HG02852 (cell line): ENCODE data around the gene TUBB3.
"Not testable (repeated sequence)": the region's sequence is repeated elsewhere in the genome, so short reads cannot be mapped to it uniquely, and the experiment has no call there.

Experiments used
- ATAC-seq: cut with Tn5 transposase; IDR thresholded peaks from one replicate; pipeline ENCODE4 v1.9.1; 2021; ENCODE audit warnings: mild to moderate bottlenecking, moderate library complexity; ENCODE audit not compliant: unreplicated experiment

The TUBB3 gene

DNA sequence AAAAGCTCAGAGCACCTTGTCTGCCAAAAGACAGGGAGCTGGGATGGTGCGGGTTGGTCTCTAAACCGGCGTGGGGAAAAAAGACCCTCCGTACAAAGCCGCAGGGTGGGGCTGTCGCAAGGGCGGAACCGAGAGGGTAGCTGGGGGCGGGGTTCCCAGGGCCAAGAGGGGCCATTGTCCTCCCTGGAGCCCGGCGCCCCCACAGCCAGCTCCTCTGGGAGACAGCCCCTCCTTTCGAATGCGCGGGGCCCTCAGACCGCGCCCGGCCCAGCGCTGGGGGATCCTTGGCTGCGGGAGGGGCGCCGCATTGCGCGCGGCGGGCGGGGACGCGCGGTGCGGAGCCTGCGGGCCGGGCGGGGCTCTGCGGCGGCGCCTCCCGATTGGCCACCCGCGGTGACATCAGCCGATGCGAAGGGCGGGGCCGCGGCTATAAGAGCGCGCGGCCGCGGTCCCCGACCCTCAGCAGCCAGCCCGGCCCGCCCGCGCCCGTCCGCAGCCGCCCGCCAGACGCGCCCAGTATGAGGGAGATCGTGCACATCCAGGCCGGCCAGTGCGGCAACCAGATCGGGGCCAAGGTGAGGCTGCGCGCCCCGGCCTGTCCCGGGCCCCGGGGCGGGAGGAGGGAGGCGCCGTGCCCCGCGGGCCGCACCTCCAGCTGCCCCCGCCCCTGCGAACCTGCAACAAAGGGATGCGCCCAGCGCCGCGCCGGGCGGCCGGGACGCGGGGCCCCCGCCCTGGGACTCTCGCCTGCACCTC, at the start of gene TUBB3:
Gene TUBB3 (plus strand): TSS at position 459 of the 756 bp plus-strand sequence. CDS start 60 bp downstream, at position 519.
- no peak for ATAC-seq

DNA sequence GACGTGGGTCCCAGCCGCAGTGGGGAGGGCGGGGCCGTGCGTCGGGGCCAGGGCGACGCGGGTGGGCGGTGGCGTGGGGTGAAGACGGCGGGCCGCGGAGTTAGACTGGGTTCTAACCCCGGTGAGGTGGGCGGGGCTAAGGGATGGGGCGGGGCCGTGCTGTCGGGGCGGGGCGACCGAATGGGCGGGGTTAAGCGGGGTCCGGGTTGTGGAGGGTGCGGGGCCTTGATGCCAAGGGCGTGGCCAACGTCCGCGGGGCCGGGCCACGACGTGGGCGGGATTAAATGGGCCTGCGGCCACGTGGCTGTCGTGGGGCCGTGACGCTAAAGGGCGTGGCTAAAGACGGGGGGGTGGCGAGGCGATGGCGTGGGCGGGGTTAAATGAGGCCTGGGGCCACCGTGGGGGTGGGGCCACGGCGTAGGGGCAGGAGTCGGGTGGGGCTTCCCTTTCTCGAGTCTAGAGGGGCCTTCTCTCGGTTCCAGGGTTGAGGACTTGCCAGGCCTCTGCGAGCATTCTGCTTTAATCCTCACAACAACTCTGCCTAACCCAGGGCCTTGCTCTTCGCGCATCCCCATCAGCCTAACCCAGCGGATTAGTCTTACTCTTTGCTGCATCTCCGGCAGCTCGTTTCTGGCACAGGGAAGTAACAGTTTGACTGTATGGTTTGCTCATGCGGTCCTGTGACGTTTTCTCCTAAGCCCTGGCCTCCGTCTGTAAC, 49.0 kb upstream of the TUBB3 start:
- ATAC-seq, result peak; percentile 68

DNA sequence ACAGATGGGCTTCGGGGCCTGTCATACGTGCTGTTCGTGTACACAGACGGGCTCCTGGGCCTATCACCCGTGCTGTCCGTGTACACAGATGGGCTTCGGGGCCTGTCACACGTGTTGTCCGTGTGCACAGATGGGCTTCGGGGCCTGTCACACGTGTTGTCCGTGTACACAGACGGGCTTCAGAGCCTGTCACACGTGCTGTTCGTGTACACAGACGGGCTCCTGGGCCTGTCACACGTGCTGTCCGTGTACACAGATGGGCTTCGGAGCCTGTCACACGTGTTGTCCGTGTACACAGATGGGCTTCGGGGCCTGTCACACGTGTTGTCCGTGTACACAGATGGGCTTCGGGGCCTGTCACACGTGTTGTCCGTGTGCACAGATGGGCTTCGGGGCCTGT, 44.0 kb upstream of the TUBB3 start:
- ATAC-seq, result not testable (repeated sequence)

DNA sequence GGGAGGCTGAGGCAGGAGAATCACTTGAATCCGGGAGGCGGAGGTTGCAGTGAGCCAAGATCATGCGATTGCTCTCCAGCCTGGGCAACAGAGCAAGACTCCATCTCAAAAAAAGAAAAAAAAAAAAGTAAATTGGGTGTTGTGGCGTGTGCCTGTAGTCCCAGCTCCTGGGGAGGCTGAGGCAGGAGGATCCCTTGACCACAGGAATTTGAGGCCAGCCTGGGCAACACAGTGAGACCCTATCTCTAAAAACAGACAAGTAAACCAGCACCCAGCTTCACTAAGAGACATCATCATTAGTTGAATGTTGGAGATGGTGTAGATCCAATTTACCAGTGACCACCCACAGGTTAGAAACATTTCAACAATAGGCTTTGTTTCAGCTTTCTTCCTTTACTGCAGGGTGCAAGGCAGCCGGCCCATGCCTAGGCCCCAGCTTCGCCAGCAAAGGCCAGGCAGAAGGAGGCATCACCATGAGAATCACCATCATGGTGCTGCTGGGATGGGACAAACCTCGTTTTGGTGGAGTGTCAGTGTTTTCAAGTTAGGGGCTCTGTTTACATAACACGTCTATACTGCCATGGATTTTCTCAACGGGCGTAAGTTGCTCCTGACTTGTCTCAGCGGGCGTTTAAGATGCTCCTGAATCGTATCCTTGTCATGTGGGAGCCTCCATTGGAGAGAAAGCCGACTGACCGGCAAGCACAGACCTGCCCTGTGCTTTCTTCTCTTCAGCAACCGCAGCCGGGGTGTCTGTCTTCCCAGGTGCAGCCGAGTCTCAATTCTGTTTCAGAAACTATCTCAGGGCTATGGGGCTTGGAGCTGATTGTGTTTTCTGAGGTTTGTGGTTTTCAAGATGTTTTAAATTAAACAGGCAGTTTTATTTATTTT, 42.4 kb upstream of the TUBB3 start:
- ATAC-seq, result no peak

DNA sequence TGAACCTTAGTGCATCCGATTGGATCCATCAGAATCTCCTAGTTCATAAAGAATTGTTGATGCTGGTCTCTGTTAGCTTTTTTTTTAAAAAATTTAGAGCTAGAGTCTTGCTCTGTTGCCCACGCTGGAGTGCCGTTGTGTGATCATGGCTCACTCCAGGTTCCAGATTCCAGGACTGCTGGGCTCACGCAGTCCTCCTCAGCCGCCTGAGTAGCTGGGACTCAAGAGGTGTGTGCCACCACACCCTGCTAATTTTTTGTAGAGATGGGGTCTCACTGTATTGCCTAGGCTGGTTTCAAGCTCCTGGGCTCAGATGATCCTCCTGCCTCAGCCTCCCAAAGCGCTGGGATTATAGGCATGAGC, 41.8 kb upstream of the TUBB3 start:
- ATAC-seq, result no peak

DNA sequence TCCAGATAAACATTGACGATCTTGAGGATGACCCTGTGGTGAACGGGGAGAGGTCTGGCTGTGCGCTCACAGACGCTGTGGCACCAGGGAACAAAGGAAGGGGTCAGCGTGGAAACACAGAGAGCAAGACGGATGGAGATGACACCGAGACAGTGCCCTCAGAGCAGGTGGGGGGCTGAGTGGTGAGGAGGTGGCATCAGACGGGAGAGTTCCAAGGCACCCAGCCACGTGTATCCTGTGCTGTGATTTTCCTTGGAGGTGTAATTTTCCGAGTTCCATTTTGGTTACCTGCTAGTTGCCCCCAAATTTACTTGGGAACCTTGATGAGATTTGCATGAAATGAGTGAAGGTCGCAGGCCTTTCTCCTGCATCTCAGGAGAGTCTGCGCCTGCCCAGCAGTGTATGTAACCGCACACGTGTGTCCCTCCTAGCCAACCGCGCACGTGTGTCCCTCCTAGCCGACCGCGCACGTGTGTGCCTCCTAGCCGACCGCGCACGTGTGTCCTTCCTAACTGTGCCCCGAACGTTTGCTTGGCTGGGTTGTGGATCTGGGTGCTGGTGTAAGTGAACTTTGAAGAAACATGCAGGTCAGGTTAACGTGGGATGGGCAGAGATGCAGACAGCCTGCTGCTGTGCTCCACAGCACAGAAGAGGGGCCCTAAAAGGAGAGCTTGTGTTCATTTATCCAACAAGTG, 39.6 kb upstream of the TUBB3 start:
- ATAC-seq, result no peak

DNA sequence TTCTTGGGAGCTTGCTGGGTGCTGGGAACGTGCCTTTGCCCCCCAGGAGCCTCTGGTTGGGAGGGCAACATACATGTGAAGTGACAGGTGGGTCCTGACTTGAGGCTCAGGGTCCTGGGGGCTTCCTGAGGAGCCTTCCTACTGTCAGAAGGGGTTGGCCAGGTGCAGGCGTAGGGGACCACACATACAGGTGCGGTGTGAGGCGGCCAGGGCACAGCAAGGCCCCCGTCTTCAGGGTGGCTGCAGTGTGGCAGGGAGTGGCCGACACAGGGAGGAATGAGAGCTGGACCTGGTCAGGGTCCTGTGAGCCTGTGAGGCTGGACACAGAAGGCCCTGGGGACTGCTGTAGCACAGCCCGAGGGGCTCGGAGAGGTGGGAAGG, 39.1 kb upstream of the TUBB3 start:
- ATAC-seq, result no peak

DNA sequence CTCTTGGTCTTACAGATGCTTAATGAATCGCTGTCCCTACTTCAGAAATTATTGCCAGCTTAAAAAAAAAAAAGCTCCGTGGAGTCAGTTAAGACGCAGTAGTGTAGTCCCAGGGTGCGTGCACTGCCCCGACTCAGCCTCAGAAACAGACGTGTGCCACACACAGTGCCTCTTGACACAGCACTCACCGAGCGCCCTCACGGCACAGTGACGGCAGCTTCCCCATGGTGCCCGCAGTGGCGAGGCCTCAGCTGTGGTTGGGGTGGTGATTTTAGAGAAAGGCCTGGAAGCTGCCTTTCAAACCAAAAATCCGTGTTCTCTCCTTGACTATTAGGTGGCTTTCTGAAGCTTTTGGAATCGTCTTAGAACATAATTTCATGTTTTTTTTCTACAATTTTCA, 35.9 kb upstream of the TUBB3 start:
- no peak for ATAC-seq

DNA sequence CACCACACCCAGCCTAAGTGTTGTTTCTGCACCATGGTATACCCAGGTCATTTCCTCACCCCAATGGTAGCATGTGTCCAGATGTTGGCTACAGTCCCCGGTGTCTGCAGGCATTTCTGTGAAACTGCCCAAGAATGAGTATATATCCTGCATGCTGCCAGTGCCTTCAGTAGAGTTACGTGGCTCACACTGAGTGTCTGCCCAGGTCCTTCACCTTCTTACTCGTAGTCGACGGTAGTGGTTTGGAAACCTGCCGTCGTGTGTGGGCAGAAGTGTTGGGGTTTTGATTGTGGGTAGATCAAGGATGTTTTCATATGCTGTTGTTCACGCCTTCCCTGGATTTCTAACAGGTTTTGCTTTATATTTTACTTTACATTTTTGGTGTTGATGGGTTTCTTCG, 32.9 kb upstream of the TUBB3 start:
- ATAC-seq, result no peak

DNA sequence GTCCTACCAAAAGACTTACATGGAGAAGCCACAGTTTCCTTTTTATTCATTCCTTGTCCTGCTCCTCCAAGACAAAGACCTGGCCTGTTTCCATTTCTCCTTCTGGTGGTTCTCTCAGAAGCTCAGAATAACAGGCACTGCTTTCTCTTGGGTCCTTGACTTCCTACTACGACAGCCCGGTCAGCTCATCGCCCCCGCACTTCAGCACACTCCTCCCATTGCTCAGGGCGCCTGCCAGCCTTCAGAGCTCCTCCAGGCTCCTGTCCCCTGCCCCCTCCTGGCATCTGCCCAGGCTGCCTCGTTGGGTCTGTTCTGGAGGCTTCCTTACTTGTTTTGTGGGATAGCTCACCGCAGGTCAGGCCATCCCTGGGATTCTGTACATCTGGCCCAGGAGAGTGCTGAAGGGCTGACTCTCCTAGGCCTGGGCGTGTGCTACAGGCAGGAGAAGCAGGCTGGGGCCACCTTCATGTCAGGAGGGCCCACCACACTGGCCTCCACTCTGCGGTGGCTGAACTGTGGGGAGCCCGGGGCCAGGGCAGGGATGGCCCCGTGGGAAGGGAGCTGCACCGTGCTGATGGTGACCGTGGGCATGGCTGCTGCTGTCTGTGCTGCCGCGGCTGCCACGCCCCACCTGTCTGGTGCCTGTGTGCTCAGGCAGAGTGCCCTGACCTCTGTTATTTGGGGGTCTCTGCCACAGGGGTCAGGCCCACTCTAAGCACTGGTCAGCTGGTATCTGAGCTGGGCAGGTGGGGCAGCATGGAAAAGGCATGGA, 32.1 kb upstream of the TUBB3 start:
- ATAC-seq, result no peak

DNA sequence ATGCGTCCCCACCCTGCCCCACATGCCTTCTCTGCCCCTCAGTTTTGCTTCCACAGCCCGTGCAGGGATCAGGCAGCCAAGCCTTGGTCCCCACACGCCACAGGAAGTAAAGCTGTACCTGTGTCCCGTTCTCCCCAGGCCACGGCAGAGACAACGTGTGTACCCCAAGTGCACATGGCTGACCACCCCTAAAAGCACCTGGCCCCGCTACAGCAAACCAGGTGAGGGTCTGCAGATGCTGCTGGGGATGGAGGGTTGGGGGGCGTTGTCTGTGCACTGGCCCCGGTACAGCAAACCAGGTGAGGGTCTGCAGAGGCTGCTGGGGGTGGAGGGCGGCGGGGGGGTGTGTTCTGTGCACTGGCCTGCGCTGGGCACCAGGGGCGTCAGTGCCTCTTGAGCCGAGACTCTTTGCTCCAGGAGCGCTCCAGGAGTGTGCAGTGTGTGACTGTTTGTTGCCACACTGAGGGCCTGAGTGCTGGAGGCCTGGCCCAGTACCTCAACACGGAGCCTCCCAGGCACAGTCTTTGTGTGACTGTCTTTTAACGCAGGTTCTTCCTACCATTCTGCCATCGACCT, 31.0 kb upstream of the TUBB3 start:
- no peak for ATAC-seq

DNA sequence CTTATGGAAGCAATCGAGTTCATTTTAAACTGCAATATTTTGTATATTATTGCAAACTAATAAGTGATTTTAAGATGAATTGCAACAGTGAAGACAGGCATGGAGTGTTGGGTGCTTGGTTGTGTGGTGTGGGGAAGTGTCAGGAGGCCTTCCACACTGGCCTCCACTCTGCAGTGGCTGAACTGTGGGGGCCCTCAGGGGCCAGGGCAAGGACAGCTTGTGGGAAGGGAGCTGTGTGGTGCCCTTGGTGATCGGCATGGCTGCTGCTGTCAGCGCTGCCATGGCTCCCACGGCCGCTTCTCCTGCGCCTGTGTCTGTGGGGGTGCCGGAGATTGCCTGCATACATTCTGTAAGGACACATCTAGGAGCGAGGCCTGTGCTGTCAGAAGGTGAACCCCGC, 30.5 kb upstream of the TUBB3 start:
- ATAC-seq, result no peak

DNA sequence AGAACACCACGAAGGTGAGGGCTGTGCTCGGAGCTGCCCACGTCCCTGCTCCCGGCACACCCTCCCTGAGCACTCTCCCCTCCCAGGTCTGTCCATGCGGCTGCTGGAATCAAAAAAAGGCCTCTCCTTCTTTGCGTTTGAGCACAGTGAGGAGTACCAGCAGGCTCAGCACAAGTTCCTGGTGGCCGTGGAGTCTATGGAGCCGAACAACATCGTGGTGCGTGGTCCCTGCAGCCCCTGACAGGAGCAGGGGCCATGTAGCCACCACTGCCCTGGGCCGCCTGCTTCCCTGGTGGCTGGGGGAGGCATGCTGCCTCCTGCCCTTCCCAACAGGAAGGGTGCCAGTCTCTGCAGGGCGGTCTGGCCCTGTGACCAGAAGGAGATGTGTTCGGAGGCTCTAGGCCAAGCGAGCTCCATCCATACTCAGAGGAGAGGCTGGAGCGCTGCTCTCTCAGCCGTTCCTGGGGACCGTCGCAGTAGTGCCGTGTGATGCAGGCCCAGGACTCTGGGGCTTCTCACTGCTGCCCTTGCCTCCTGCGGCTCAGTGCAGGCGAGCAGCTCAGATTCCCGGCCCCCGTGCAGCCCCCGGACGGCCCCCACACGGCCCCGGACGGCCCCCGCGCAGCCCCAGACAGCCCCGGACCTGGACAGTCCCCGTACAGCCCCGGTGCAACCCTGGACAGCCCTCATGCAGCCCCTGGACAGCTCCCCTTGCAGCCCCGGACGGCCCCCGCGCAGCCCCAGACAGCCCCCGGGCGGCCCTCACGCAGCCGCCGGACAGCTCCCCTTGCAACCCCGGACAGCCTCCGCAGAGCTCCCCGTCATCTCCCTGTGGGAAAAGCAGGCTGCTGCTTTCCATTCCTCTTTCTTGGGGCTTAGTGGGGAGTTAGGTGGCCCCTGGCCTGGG, 29.2 kb upstream of the TUBB3 start:
- ATAC-seq, result no peak

DNA sequence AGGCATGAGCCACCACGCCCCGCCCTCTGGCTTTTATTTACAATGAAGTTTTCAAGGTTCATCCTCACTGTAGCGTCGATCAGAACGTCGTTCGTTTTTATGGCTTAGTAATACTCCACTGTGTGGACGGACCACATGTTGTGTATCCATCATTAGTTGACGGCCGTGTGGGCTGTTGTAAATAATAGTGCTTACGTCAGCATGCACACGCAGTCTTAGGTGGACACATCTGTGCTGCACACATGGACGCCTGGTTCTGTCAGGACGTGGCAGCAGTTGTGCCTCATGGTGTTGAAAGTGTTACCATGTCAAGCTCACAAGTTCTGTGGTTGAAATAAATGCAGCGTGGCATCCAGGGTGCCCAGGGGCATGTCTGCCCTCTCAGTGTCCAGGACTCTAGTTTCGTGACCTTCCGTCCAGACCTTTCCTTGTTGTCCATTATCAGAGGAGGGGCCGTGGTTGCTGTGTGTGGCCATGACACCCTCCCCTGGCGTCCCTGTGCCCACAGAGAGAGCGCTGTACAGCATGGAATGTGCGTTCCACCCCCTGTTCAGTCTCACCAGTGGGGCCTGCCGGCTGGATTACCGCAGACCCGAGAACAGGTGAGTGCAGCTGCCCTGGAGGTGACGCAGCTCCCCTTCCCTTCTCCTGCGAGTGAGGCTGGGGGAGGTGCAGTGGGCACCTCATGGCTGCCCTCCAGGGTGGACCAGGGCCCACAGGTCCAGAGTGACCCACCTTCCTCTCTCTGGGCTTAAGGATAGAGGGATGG, 27.5 kb upstream of the TUBB3 start:
- ATAC-seq, result no peak

DNA sequence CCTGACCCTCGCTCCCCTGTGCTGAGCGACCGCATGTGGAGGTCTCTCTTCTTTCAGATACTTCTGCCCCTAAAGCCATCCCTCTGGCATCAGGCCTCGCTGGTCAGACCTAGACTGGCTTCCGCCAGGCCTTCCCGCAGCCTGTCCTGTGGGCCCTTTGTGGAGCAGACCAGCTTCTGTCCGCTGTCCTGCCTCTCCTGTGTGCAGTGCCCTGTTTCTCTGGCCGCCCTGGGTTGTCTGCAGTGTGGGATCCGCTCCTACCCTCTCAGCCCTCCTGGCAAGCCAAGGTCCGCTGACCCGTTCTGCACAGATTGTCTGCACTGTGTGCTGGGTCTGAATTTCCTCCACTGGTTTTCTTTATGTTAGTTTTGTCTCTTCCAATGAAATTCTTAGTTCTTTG, 25.9 kb upstream of the TUBB3 start:
- no peak for ATAC-seq

DNA sequence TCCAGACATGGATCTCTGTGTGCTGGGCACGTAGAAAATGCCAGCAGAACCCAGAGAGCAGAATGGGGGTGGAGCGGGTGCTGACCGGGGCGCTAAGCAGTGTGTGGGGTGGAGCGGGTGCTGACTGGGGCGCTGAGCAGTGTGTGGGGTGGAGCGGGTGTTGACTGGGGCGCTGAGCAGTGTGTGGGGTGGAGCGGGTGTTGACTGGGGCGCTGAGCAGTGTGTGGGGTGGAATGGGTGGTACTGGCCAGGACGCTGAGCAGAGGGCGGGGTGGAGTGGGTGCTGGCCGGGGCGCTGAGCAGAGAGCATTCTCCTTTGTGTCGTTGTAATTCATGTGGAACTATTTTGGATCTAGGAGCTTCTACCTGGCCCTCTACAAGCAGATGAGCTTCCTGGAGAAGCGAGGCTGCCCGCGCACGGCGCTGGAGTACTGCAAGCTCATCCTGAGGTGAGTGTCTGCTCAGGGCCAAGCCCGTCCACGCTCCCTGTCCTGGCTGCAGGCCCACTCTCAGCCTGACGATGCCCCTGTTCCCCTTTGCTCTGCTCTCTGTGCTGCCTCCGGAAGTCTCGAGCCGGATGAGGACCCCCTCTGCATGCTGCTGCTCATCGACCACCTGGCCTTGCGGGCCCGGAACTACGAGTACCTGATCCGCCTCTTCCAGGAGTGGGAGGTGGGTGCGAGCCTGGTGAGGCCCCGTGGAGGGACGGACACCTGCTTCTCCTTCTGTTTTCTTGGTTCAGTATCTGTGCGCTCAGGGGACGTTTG, 24.8 kb upstream of the TUBB3 start:
- ATAC-seq, result no peak

DNA sequence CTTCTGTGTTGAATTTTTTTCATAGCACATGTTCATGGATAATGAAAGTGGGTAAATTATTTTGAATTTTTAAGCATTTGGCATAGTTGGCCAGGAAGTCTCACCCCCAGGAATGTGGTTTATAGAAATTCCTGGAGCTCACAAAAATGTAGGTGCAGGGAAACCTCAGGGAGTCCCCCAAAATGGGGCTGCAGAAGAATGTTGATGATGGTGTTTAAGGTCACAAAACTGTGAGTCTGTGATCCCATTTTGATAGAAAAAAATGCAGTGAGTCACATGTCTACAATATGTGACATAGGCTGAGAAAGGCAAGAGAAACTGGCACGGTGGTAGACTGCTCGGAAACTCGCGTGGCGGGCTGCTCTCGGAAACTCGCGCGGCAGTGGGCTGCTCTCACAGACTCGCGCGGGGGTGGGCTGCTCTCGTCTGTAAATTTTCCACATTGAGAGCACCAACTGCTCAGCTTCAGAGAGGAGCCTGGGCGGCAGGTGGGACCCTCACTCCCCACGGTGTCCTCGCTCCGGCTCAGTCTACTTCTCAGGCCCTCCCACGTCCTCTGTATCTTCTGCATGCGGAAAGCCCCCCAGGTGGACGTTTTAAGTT, 23.2 kb upstream of the TUBB3 start:
- ATAC-seq, result no peak
